GM18505 (cell line): Measurements from ENCODE around the gene CCDC198.

ENCODE experiments used
- ATAC-seq: cut with Tn5 transposase; IDR thresholded peaks from one replicate; pipeline ENCODE4 v1.9.1; 2021; ENCODE audit not compliant: unreplicated experiment
- POLR2A ChIP-seq: IDR thresholded peaks from 4 replicates; pipeline ENCODE4 v1.6.1; 2011; ENCODE audit warnings: borderline replicate concordance; ENCODE audit not compliant: insufficient read depth, insufficient read length; ENCODE audit errors: extremely low read depth

CCDC198 gene

DNA sequence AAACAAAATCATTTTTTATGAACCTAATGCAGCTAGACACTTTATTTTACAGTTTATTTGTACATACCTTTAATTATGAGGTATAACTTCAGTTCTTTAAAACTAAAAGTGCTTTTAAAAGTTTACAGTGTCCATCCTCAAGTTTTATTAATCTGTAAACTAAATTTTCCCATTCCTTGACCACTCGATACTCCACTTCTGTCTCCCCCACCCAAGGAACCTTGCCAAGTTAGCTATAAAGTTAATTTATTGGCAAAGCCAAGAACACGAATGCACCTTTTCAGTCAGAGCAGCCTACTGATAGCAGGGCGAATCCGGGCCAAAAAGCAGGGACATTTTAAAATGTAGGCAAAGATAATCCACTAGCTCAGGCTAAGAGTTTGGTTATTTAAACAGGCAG, 73.6 kb downstream of the CCDC198 start:
- no peak for ATAC-seq
- TF ChIP-seq POLR2A, result no peak
